ES-I3 (cell line): ENCODE measurements around the gene NMRK1.

Experiments
- H3K36me3 ChIP-seq: 2 replicates; pipeline ENCODE4 v1.6.1; 2013; ENCODE audit warnings: mild to moderate bottlenecking, low read length, control low read depth, moderate library complexity; ENCODE audit not compliant: insufficient read depth
- H3K4me1 ChIP-seq: 2 replicates; pipeline ENCODE4 v1.6.1; 2013; ENCODE audit warnings: mild to moderate bottlenecking, control low read depth, low read length; ENCODE audit not compliant: insufficient read depth
- H3K9ac ChIP-seq: 2 replicates; pipeline ENCODE4 v1.6.1; 2013; ENCODE audit warnings: low read depth, mild to moderate bottlenecking, low read length, moderate library complexity
- H3K9me3 ChIP-seq: 2 replicates; pipeline ENCODE4 v1.6.1; 2013; ENCODE audit warnings: mild to moderate bottlenecking, low read length, moderate library complexity; ENCODE audit not compliant: control insufficient read depth, insufficient read depth

The NMRK1 gene

DNA sequence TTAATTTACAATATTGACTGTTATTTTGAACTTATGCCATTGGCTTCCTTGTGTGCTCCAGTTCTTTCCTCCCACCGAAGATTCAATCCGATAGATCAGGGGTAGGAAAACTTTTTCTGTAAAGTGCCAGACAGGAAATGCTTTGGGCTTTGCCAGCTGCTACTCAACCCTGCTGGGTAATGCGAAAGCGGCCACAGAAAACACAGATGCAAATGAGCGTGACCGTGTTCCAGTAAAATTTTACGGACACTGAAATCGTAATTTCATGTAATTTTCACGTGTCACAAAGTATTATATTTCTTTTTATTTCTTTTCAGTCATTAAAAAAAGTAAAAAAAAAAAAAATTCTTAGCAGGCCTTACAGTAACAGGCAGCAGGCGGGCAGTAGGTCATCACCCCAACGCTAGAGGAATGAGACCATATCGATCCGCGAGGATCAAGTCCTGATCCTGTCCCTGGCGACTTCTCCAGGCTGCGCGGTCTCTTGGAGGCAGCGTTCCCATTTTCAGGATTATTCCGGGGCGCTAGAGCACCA, 599 bp downstream of the NMRK1 start:
- Histone ChIP-seq H3K9me3 (no peaks in the 10 kb centered on the region), H3K9ac (peak overlapping the region; percentile 80), H3K4me1 (peaks cover 13% of the 10 kb centered on the region), H3K36me3 (no peaks in the 10 kb centered on the region)

DNA sequence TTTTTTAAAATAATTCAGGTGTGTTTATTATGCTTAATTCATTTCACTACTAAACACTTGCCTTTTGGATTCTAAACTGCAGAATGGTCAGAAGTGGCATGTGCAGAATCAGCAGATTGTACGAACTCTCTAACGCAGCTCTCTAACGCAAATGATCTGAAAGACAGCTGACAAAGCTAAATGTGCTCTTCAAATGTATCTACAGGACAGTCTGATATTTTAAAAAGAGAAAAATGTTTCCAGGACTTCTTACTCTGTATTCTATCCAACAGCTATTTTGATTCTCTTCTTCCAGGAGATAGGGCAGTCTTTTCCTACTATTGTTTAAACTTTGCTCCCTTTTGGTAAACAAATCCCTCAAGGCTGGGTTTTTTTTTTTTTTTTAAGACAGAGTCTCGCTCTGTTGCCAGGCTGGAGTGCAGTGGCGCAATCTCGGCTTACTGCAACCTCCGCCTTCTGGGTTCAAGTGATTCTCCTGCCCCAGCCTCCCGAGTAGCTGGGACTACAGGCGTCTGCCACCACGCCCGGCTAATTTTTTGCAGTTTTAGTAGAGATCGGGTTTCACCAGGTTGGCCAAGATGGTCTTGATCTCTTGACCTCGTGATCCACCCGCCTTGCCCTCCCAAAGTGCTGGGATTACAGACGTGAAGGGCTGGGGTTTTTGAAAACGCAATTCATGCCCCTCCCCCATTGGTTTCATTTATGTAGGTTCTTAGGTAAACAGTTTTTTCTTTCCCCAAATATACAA, 1.2 kb downstream of the NMRK1 start:
- Histone ChIP-seq H3K4me1 (peaks cover 13% of the 10 kb centered on the region), H3K9ac (peak overlapping the region; percentile 80; the same call in 1 of the 2 replicates), H3K9me3 (no peaks in the 10 kb centered on the region), H3K36me3 (no peaks in the 10 kb centered on the region)

GRCh38 chr9:75085640-75086039, 2.3 kb downstream of the NMRK1 start:
- Histone ChIP-seq H3K4me1 (peaks cover 13% of the 10 kb centered on the region), H3K9ac (no peak overlapping the region), H3K9me3 (no peaks in the 10 kb centered on the region), H3K36me3 (no peaks in the 10 kb centered on the region)

DNA sequence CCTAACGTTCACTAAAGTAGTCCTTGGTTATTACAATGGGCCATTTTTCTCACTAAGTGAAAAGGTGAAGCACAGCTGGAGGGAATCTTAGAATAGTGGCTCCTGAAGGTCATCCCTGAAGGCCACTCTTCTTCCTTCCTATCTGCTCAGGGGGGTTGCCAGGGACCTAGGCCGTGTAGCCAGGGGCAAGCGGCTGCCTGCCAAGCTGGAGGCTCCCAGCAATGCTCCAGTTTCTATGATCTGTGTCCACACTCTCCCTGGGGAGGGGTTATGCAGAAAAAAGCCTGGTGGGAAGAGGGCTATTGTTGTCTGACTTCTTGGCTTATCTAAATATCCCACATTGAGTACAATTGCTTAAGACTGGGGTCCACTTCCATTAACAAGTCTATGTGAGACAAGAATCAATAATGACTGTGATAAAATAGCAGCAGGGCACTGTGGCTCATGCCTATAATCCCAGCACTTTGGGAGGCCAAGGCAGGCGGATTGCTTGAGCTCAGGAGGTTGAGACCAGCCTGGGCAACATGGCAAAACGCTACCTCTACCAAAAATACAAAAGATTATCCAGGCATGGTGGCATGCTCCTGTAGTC, 3.8 kb downstream of the NMRK1 start:
- H3K9ac ChIP-seq, result no peak overlapping the region
- H3K36me3 ChIP-seq, result no peaks in the 10 kb centered on the region
- no peaks in the 10 kb centered on the region for H3K9me3 ChIP-seq
- peaks cover 13% of the 10 kb centered on the region for H3K4me1 ChIP-seq

- no peaks in the 10 kb centered on the region for H3K36me3 ChIP-seq
- H3K9me3 ChIP-seq, result no peaks in the 10 kb centered on the region
- peak overlapping the region; percentile 32; the same call in 1 of the 2 replicates for H3K9ac ChIP-seq
- H3K4me1 ChIP-seq, result peaks cover 13% of the 10 kb centered on the region
These were observed 4.6 kb downstream of the NMRK1 start for GRCh38 chr9:75083188-75083970.

GRCh38 chr9:75081632-75082031, 6.3 kb downstream of the NMRK1 start:
- H3K9ac ChIP-seq, result no peak overlapping the region
- no peaks in the 10 kb centered on the region for H3K36me3 ChIP-seq
- H3K4me1 ChIP-seq, result peaks cover 13% of the 10 kb centered on the region
- H3K9me3 ChIP-seq, result no peaks in the 10 kb centered on the region

GRCh38 chr9:75072895-75073294, 15.1 kb downstream of the NMRK1 start:
- Histone ChIP-seq H3K9ac (no peak overlapping the region), H3K36me3 (no peaks in the 10 kb centered on the region), H3K4me1 (peaks cover 14% of the 10 kb centered on the region), H3K9me3 (no peaks in the 10 kb centered on the region)

- Histone ChIP-seq H3K4me1 (peaks cover 14% of the 10 kb centered on the region), H3K9me3 (no peaks in the 10 kb centered on the region), H3K9ac (no peak overlapping the region), H3K36me3 (no peaks in the 10 kb centered on the region)
These were observed 16.3 kb downstream of the NMRK1 start for GRCh38 chr9:75071530-75072122.

DNA sequence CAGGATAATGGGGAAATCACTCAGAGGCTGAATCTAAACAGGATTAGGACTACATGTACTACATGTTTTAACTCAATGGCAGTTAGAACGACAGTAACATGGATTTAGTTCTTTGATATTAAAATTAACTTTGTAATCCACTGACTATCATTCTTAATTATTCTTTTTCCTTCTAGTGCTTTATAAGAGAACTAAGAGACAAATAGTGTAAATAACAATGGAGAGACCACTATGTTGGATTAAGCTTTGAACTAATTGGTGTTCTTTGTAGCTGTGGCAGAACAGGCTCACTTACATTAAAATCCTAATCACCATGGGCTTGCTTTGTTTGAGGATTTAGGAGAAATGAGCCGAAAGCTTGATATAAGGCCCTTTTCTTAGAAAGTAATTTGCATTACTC, 18.8 kb downstream of the NMRK1 start:
- Histone ChIP-seq H3K9ac (no peak overlapping the region), H3K9me3 (no peaks in the 10 kb centered on the region), H3K36me3 (no peaks in the 10 kb centered on the region), H3K4me1 (peaks cover 14% of the 10 kb centered on the region)

DNA sequence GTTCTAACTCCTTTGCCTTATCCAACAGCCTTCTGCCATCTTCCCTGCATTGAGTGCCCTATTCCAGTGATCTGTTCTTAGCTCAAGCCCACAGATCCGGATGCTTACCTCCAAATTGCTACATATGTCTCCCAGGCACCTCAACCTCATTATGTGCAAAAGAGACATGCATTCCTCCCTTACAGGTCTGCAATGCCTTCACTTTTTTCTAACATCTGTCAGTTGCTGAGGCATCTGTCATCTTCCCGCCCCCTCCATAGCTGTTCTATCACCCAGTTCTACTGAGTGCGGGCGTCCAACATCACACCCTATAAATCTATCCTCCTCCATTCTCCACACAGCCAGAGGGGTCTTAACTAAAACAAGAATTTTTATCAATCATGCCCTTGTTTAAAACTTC, 20.1 kb downstream of the NMRK1 start:
- H3K9ac ChIP-seq, result no peak overlapping the region
- H3K4me1 ChIP-seq, result peaks cover 14% of the 10 kb centered on the region

GRCh38 chr9:75065510-75065909, 22.4 kb downstream of the NMRK1 start:
- H3K4me1 ChIP-seq, result peaks cover 6% of the 10 kb centered on the region; the same call in 1 of the 2 replicates
- H3K36me3 ChIP-seq, result no peaks in the 10 kb centered on the region
- no peak overlapping the region for H3K9ac ChIP-seq
- H3K9me3 ChIP-seq, result no peaks in the 10 kb centered on the region

More for the DNA sequence above, 20.1 kb downstream of the NMRK1 start:
- H3K36me3 ChIP-seq, result no peaks in the 10 kb centered on the region
- no peaks in the 10 kb centered on the region for H3K9me3 ChIP-seq

DNA sequence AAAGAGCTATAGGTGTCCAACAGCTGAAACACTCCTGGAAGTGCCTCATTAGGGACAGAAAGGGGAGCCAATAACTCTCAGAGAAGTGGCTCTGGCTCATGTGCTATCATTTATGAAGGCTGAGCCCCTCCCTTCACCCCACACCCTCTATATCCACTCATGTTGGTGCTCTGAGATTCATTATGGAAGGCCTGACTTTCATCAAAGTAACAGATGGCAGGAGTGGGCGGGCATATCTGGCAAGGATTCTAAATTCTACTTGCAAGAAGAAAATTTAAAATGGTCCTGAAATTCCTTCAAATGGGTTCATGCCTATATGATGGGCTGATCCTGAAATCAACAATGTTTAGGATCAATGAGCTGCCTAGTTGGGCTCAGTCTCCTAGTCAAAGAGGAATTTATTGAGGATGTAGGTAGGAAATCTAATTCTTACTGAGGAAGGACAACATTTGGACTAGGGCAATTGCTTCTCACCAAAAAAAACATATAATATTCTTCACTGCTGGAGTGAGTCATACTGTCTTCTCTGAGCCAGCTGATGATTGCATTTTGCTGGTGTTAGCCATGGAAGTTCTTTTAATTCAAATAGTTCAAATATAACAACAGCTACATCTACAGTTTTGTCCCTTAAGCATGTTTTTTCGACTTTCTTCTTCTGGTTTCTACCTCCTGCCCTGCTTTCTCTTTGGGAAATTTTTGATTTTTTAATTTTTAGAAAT, 23.5 kb downstream of the NMRK1 start:
- Histone ChIP-seq H3K9ac (no peak overlapping the region), H3K4me1 (peaks cover 4% of the 10 kb centered on the region; the same call in 1 of the 2 replicates), H3K9me3 (no peaks in the 10 kb centered on the region), H3K36me3 (no peaks in the 10 kb centered on the region)

DNA sequence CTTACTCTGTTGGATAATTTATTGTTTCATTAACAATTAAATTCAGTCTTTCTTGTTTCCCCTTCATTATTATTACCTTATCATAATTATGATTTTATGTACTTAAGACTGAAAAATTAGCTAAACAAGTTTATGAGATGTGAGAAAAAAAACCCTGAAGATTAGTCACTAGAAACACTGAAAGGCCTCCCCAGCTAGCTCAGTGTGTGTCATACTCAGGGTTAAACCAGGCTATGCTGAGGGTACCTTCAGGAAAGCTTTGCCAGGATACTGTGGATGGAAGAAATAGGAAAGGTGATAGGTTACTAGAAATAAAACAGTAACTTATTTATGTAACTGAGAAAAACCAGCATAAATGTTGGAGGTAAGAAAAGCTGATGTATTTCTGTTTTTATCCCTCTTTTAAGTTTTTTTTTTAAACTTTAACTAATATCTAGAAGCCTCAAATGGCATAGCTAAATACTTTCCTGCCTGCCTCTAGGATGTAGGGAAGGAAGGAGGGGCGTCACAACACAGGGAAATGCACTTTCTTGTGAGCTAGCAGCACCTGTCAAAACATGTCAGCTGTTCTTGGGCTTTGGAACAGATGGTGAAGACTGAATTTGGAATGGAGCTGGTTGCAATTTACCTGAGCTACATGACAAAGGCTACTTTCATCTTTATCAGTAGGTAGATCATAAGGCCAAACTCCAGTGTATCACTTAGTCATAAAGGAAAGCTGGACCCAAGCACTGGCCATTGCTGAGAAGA, 24.2 kb downstream of the NMRK1 start:
- Histone ChIP-seq H3K36me3 (no peaks in the 10 kb centered on the region), H3K4me1 (no peaks in the 10 kb centered on the region), H3K9me3 (no peaks in the 10 kb centered on the region), H3K9ac (no peak overlapping the region)
